GM18505 (cell line): ENCODE measurements around the gene MOV10L1.
"Not testable (repeated sequence)": the region's sequence is repeated elsewhere in the genome, so short reads cannot be mapped to it uniquely, and the experiment has no call there.

Experiments
- ATAC-seq: cut with Tn5 transposase; IDR thresholded peaks from one replicate; pipeline ENCODE4 v1.9.1; 2021; ENCODE audit not compliant: unreplicated experiment
- POLR2A ChIP-seq: IDR thresholded peaks from 4 replicates; pipeline ENCODE4 v1.6.1; 2011; ENCODE audit warnings: borderline replicate concordance; ENCODE audit not compliant: insufficient read depth, insufficient read length; ENCODE audit errors: extremely low read depth

Gene MOV10L1

DNA sequence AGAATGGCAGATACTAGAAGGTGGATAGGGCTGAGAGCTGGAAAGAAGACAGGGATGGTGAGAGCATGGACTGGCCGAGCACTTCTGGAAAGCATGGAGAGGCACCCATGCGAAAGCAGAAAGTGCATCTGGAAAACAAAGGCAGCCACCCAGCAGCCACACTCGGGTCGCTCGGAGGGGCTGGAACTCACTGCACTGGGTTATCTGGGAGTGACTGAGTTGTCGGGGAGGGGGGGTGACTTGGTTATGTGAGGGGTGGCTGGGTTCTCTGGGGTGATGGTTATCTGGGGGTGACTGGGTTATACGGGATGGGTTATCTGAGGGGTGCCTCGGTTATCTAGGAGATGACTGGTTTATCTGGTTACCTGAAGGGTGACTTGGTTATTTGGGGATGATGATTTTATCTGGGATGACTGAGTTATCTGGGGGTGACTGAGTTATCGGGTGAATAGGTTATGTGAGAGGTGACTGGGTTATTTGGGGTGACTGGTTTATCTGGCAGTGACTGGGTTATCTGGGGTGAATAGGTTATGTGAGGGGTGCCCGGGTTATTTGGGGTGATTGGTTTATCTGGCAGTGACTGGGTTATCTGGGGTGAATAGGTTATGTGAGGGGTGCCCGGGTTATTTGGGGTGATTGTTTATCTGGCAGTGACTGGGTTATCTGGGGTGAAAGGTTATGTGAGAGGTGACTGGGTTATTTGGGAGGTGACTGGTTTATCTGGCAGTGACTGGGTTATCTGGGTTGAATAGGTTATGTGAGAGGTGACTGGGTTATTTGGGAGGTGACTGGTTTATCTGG is 78.1 kb downstream of the MOV10L1 start:
- no peak for TF ChIP-seq POLR2A
- no peak for ATAC-seq

DNA sequence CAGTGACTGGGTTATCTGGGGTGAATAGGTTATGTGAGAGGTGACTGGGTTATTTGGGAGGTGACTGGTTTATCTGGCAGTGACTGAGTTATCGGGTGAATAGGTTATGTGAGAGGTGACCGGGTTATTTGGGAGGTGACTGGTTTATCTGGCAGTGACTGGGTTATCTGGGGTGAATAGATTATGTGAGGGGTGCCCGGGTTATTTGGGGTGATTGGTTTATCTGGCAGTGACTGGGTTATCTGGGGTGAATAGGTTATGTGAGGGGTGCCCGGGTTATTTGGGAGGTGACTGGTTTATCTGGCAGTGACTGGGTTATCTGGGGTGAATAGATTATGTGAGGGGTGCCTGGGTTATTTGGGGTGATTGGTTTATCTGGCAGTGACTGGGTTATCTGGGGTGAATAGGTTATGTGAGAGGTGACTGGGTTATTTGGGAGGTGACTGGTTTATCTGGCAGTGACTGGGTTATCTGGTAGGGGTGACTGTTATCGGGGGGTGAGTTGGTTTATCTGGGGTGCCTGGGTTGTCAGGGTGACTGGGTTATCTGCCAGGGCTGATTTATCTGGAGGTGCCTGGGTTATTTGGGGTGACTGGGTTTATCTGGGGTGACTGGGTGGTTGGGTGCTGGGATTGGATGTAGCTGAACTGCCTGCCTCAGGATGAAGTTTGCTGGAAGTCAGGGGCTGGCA is 78.8 kb downstream of the MOV10L1 start:
- not testable (repeated sequence) for ATAC-seq

DNA sequence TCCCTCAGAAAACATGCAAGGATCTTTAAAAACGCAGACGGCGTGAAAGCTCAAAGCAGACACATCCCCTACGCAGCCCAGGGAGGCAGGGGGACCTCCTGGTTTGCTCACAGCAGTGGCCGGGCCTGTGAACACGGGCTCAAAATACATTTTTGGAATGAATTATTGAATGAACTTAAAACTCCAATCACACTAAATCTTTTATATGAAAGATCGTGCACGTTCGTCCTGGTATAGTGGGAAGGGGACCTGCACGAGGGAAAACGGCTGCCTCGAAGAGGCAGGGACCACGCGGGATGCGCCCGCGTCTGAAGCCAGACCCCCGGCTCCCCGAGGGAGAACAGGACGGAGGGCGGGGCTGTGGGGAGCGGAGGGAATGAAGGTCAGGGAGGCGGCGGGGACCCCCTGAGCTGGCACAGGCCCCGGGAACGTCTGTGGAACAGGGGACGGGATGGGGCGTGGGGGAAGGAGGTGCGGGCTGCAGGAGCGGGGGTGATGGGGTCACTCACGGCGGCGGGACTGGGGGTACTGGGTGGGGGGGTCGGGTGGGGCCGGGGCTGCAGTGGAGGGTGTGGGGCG is 79.5 kb downstream of the MOV10L1 start:
- no peak for TF ChIP-seq POLR2A
- no peak for ATAC-seq

- ATAC-seq: no peak
- no peak for TF ChIP-seq POLR2A
Observed at GRCh38 chr22:50169774-50170341, 80.1 kb downstream of the MOV10L1 start.

DNA sequence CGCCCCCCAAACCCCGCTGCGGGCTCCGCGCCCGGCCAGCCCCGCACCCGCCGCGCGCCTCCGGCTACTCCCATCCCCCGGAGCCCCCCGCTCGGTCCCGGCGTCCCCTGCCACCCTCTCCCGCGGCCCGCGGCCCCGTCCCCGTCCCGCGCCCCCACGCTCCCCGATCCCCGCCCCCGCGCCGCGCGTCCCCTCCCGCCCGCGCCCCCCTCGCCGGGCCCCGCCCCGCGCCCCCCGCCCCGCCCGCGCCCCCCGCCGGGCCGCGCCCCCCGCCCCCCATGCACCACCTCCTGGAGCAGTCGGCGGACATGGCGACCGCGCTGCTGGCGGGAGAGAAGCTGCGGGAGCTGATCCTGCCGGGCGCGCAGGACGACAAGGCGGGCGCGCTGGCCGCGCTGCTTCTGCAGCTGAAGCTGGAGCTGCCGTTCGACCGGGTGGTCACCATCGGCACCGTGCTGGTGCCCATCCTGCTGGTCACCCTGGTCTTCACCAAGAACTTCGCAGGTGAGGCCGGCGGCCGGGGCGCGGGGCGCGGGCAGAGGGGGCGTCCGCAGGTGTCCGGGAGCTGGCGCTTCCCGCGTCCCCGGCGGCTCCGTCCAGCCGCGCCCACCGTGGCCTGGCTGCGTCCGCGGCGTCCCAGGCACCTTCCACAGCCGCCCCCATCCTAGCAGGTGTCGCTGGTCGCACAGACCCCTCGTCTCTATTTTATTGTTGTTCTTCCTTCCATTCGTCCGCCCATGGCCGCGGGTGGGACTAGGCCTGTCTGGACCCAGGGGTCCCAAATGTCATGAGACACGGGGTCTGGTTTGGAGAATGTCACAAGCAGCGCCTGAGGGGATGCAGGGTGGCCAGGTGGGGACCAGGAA is 80.9 kb downstream of the MOV10L1 start, which contains the start of gene PANX2:
TSS of gene PANX2 (plus strand) at position 279 of the 866 bp plus-strand sequence. CDS start at position 279, 0 bp downstream.
- no peak for ATAC-seq

GRCh38 chr22:50171319-50171964 is 81.6 kb downstream of the MOV10L1 start:
- no peak for TF ChIP-seq POLR2A

More for the DNA sequence above, 80.9 kb downstream of the MOV10L1 start, which contains the start of gene PANX2:
- TF ChIP-seq POLR2A: no peak

GRCh38 chr22:50171965-50172421 is 82.2 kb downstream of the MOV10L1 start:
- no peak for ATAC-seq
- TF ChIP-seq POLR2A: no peak

More at GRCh38 chr22:50171319-50171964, 81.6 kb downstream of the MOV10L1 start:
- no peak for ATAC-seq

- no peak for TF ChIP-seq POLR2A
- no peak for ATAC-seq
Observed at GRCh38 chr22:50173311-50173982, 83.6 kb downstream of the MOV10L1 start.

DNA sequence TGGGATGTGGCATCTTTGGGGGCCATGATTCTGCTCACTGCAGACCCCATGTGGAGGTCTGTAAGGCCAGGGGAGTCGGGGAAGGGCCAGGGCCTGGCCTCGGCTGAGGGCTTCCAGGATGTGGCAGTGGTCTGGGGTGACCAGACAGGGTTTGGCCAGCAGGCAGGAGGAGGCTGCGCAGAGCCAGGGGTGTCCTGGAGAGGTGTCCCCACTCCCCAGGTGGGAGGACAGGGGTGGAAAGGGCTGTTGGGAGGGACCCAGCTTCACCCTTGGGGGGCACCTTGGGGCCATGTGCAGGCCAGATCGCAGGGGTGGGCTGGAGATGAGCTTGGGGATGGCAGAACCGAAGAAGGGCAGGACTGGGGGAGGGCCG is 84.2 kb downstream of the MOV10L1 start:
- TF ChIP-seq POLR2A: no peak
- ATAC-seq: no peak

DNA sequence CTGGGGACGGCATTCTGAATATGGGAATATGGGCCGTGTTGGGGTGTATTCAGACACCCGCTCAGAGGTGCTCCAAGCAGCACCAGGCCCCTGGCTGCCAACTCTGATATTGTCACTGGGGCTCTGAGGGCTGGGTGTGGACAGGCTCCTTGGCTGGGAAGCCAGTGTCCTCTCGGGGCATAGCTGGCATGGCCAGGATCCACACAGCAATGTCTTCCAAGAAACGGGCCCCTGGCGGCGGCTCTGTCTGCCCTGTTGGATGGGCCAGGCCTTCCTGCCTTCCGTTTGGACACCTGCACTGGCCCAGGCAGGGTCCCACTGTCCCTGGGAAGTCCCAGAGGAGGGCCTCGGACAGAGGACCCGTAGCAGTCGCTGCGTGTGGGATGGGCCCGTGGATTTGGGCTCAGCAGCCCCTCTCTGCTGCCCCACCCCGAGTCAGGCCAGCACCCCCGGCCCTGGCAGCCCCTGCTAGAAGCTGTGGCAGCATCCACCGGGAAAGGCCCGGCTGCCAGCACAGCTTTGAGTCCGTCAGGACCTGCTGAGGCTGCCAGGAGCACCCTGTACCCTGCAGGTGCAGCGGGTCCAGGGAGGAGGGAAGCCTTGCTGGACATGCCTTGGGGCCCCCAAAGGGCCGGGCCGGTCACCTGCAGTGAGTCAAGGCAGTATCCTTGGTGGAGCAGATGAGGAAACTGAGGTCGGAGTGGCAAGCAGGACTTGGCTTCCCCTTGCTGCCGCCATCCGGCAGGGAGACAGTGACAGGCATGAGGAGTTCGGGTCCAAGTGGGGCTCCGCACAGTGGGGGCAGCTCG is 84.8 kb downstream of the MOV10L1 start:
- no peak for TF ChIP-seq POLR2A
- ATAC-seq: no peak

DNA sequence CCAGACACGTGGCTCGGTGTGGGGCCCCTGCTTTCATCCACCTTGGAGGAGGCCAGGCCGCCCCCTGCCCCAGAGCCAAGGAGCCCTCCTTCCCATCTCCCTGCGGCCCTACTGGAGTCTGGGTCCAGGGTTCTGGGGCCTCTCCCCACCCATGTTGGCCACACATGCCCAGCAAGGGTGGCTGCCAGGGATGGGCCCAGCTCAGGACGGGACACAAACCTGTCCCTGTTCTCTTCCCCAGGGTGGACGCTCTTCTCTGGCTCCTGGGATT is 85.3 kb downstream of the MOV10L1 start:
- ATAC-seq: no peak
- TF ChIP-seq POLR2A: no peak
